Measurements from ENCODE around the gene CD22. TPM values are rescaled to one million over a fixed set of nuclear protein-coding genes. Genes with fewer than 3 reads are reported as not detected.

Gene CD22
- total and polyA plus RNA-seq, 2 of the 8 experiments (the other 6 are each of a cell fraction or from before 2014, with no cell fraction given): 0.06 to 0.60 TPM

DNA sequence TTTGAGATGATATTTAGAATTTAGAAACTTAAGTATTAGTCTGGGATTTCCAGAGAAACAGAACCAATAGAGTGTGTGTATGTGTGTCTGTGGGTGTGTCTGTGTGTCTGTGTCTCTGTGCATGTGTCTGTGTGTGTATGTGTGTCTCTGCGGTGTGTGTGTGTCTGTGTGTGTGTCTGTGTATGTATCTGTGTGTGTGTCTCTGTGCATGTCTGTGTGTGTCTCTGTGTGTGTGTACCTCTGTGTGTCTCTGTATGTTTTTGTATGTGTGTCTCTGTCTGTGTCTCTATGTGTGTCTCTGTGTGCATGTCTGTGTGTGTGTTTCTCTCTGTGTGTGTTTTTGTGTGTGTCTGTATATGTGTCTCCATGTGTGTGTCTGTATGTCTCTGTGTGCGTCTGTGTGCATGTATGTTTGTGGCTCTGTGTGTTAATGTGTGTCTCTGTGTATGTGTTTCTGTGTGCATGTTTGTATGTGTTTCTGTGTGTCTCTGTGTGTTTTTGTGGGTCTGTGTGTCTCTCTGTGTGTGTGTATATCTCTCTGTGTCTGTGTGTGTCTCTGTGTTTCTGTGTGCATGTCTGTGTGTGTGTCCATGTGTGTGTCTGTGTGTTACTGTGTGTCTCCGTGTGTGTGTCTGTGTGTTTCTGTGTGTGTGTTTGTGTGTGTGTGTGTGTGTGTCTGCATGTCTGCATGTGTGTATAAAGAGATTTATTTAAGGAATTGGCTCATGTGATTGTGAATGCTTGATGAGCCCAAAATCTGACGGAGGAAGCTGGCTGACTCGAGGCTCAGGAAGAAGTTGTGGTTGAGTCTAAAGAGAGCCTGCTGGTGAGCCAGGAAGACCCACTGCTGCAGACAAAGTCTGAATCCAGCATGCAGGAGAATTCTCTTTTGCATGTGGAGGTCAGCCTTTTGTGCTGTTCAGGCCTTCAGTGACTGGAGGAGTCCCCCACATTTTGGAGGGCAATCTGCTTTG, 64.0 kb downstream of the CD22 start:
- Histone ChIP-seq H4K8ac (ENCODE audit: extremely low read depth, insufficient read depth, low read length) (no peak overlapping the region), H2BK15ac (ENCODE audit: low read length) (peak overlapping the region; percentile 46; the same call in 1 of the 2 replicates), H3K23ac (ENCODE audit: insufficient read length) (no peak overlapping the region), H2BK5ac (ENCODE audit: low read depth, low read length) (no peak overlapping the region), H3K4ac (replicated peaks; ENCODE audit: insufficient read length, low read depth, low read length) (no peak overlapping the region), H2BK20ac (ENCODE audit: low read length) (no peak overlapping the region), H3K4me2 (ENCODE audit: insufficient read depth in 1 of 2, low read depth in 2 of 2, low read length in 2 of 2) (no peak overlapping the region), H3K79me1 (ENCODE audit: low read depth, low read length) (no peaks in the 10 kb centered on the region), H3K27me3 (replicated peaks in 1 of 4; ENCODE audit: control insufficient read depth in 3 of 4, extremely low read depth in 1 of 4, insufficient read depth in 3 of 4, low read length in 3 of 4) (0 out of 7 replicates have a peak, but pooled peaks cover 0 to 2% (median 0%) of the 10 kb centered on the region in 4 experiments), H3K14ac (ENCODE audit: insufficient read length) (no peak overlapping the region), H3K27ac (ENCODE audit: low read depth, low read length) (no peak overlapping the region), H2AFZ (ENCODE audit: low read length) (no peak overlapping the region), H3K4me3 (ENCODE audit: extremely low read depth in 1 of 4, insufficient read depth in 2 of 4, low read depth in 3 of 4, low read length in 4 of 4) (no peak overlapping the region), H2BK120ac (replicated peaks; ENCODE audit: low read depth, low read length) (no peak overlapping the region), H3K36me3 (ENCODE audit: control insufficient read depth in 2 of 4, insufficient read depth in 4 of 4, low read length in 3 of 4) (no peaks in the 10 kb centered on the region; a peak in 1 of 8 replicates), H3K18ac (ENCODE audit: extremely low read depth, low read length) (no peak overlapping the region; the same call in 1 of the 2 replicates), H3K9me3 (ENCODE audit: insufficient read depth in 2 of 2, low read depth in 1 of 2, low read length in 1 of 2) (peaks cover 5 to 13% of the 10 kb centered on the region in 2 experiments; a peak in 1 of 4 replicates), H2BK12ac (ENCODE audit: low read depth, low read length) (no peak overlapping the region), H2AK5ac (ENCODE audit: low read depth, low read length) (no peak overlapping the region), H3K4me1 (replicated peaks in 1 of 4; ENCODE audit: control insufficient read depth in 3 of 4, insufficient read depth in 4 of 4, low read length in 3 of 4) (no peaks in the 10 kb centered on the region), H3K9ac (replicated peaks in 1 of 4; ENCODE audit: extremely low read depth in 1 of 4, low read depth in 3 of 4, low read length in 3 of 4) (no peak overlapping the region), H3K79me2 (ENCODE audit: control insufficient read depth in 1 of 2, insufficient read depth in 2 of 2, low read length in 2 of 2) (no peaks in the 10 kb centered on the region), H3K56ac (replicated peaks; ENCODE audit: insufficient read length, low read depth, low read length) (peak overlapping the region; percentile 86), H4K91ac (replicated peaks; ENCODE audit: insufficient read length, low read length) (no peak overlapping the region), H3K23me2 (ENCODE audit: low read depth, low read length) (peaks cover 7% of the 10 kb centered on the region; the same call in 1 of the 2 replicates), H4K5ac (ENCODE audit: insufficient read length, low read depth, low read length) (no peak overlapping the region), H4K20me1 (replicated peaks in 1 of 2; ENCODE audit: control insufficient read depth in 1 of 2, insufficient read depth in 2 of 2, low read length in 2 of 2) (no peaks in the 10 kb centered on the region)
- FAIRE-seq (no peak), DNase-seq (ENCODE audit: low read depth in 1 of 2, low spot score in 2 of 2) (peak in 1 of 2 experiments; percentile 4)
- ChIA-PET POLR2A (ENCODE audit: partially characterized antibody) (no interaction called here), CTCF (ENCODE audit: partially characterized antibody) (interaction anchor here (0.7 to 1.6 kb wide), 2 partner anchors 15 to 358 kb away, joined by 3 to 4 read pairs; no protein-coding TSS in a partner anchor)
- 82% methylated on average over 5 of the region's 5 CpGs; no CpG with 5 or more reads in 1 of the 2 experiments for WGBS, 2 experiments (ENCODE audit: extremely low coverage in 1 of 2, insufficient coverage in 1 of 2, insufficient read length in 1 of 2, insufficient replicate concordance in 2 of 2, low coverage in 1 of 2, low lambda C conversion rate in 2 of 2, missing lambda C conversion rate in 1 of 2)
- no peak for TF ChIP-seq JUND (IDR thresholded peaks at IDR 0.05; ENCODE audit: low read length)
- TF ChIP-seq JUN (IDR thresholded peaks at IDR 0.05; ENCODE audit: low read depth, low read length): no peak
- no peak for TF ChIP-seq SIX5 (IDR thresholded peaks at IDR 0.05; ENCODE audit: low read depth, low read length)
- TF ChIP-seq, protein P1, sequence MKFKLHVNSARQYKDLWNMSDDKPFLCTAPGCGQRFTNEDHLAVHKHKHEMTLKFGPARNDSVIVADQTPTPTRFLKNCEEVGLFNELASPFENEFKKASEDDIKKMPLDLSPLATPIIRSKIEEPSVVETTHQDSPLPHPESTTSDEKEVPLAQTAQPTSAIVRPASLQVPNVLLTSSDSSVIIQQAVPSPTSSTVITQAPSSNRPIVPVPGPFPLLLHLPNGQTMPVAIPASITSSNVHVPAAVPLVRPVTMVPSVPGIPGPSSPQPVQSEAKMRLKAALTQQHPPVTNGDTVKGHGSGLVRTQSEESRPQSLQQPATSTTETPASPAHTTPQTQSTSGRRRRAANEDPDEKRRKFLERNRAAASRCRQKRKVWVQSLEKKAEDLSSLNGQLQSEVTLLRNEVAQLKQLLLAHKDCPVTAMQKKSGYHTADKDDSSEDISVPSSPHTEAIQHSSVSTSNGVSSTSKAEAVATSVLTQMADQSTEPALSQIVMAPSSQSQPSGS (IDR thresholded peaks at IDR 0.05; ENCODE audit: low read length): no peak
- no peak for TF ChIP-seq RXRA (IDR thresholded peaks at IDR 0.05; ENCODE audit: insufficient read depth, low read depth, low read length)
- no peak for TF ChIP-seq EZH2 (IDR thresholded peaks at IDR 0.05; ENCODE audit: low read depth, low read length, severe bottlenecking)

All from H1 (cell line).